HG03108 (cell line): ENCODE measurements around the gene ZNF341.

Source experiments
- ATAC-seq: cut with Tn5 transposase; IDR thresholded peaks from one replicate; pipeline ENCODE4 v1.9.1; 2021; ENCODE audit warnings: moderate library complexity; ENCODE audit not compliant: unreplicated experiment

Gene ZNF341

DNA sequence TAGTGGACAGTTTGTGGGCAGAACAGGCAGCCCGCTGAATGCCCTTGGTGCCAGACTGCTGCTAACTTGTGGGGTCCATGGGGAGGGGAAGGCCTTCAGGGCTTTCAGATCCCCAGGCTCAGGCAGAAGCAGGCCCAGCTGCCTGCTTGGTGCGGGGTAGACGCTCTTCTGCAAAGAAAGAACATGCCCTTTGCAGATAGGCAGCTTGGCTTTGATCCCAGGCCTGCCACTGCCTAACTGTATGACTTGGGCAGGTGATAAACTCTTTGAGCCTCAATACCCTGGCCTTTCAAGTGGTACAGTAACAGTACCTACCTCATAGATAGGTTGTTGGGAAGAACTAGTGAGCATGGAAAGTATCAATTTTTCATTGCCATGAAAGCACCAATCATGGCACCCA is 107.8 kb downstream of the ZNF341 start:
- ATAC-seq, result no peak

DNA sequence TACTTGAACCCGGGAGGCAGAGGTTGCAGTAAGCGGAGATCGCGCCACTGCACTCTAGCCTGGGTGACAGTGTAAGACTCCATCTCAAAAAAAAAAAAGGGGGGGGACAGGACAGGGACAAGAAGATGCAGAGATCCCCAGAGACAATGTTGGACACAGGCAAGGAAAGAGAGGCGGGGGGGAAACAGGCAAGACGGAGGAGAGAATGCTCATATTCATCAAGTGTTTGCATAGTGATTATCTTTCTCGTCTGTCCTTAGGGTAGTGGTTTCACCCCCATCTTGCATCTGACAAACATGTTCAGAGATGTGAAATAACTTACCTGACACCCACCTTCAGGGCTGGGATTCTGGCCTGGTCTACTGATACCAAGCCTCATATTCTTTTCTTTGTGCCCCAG is 108.4 kb downstream of the ZNF341 start:
- no peak for ATAC-seq

DNA sequence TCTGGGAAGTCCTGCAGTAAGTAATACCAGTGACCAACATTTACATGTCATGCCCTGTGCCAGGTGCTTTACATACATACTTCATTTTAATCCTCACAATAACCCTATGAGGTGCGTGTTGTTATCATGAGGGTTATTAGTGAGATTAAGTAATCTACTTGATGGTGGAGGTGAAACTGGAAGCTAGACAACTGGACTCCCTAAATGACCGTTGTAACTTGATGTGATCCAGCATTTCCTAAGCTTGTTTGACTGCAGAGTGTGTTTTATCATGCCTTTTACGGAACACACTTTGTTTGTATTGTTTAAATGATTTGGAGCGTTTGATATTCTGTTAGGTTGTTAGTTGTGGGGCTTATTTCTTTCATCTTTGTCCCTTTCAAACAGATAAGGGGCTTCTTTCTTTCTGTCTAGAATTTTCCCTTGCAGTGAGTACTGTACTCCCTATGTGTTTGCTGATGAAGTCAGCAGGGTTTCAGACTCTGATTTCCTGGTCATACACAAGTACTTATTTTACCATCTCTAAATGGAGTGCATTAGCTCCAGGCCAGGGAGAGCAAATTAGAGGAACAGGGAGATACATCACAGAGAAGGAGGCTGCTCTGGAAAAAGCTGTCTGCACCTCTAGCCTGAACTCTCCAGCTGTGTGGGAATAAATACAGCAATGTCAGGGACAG is 109.1 kb downstream of the ZNF341 start:
- ATAC-seq, result no peak

DNA sequence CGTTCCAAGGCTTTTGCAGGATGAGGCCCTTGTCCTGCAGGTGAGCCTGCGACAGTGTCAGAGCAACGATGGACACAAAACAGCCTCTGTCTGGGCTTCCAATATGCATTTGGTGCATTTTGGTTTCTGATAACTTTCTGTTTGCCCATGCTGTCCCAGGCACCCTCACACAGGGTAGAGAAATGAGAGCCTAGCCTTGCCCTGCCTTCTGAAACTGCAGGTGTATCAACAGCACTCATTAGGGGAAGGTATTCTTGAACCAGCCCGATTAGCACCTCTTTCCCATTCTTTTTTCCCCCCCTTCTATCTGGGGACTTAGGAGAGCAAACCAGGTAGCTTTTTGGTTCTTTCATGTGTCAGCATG is 109.6 kb downstream of the ZNF341 start:
- no peak for ATAC-seq
